22Rv1 (cell line): ENCODE data around the gene CCDC63.
"Not testable (repeated sequence)": the region's sequence is repeated elsewhere in the genome, so short reads cannot be mapped to it uniquely, and the experiment has no call there.

Experiments
- ZFX ChIP-seq: fragments of 450-650 bp; IDR thresholded peaks from 2 replicates; pipeline ENCODE4 v1.6.1; 2017; ENCODE audit warnings: antibody characterized with exemption, borderline replicate concordance
- TF ChIP-seq, protein P1 (sequence below): fragments of 450-650 bp; IDR thresholded peaks from 2 replicates; pipeline ENCODE4 v1.5.1; 2017; ENCODE audit warnings: mild to moderate bottlenecking

DNA sequence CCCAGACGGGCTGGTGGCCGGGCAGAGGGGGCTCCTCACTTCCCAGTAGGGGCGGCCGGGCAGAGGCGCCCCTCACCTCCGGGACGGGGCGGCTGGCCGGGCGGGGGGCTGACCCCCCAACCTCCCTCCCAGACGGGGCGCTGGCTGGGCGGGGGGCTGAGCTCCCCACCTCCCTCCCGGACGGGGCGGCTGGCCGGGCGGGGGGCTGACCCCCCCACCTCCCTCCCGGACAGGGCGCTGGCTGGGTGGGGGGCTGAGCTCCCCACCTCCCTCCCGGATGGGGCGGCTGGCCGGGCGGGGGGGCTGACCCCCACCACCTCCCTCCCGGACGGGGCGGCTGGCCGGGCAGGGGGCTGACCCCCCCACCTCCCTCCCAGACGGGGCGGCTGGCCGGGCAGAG, 103.7 kb downstream of the CCDC63 start:
- TF ChIP-seq, protein P1, sequence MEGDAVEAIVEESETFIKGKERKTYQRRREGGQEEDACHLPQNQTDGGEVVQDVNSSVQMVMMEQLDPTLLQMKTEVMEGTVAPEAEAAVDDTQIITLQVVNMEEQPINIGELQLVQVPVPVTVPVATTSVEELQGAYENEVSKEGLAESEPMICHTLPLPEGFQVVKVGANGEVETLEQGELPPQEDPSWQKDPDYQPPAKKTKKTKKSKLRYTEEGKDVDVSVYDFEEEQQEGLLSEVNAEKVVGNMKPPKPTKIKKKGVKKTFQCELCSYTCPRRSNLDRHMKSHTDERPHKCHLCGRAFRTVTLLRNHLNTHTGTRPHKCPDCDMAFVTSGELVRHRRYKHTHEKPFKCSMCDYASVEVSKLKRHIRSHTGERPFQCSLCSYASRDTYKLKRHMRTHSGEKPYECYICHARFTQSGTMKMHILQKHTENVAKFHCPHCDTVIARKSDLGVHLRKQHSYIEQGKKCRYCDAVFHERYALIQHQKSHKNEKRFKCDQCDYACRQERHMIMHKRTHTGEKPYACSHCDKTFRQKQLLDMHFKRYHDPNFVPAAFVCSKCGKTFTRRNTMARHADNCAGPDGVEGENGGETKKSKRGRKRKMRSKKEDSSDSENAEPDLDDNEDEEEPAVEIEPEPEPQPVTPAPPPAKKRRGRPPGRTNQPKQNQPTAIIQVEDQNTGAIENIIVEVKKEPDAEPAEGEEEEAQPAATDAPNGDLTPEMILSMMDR, result not testable (repeated sequence)
- not testable (repeated sequence) for TF ChIP-seq ZFX
